ENCODE measurements around the gene VOPP1. TPM values are rescaled to one million over a fixed set of nuclear protein-coding genes. Genes with fewer than 3 reads are reported as not detected.
"Not testable (repeated sequence)": the region's sequence is repeated elsewhere in the genome, so short reads cannot be mapped to it uniquely, and the experiment has no call there.

VOPP1 gene
- total RNA-seq, 2 donors from 2014 or later = 70.3 to 73.4 TPM

GRCh38 chr7:55515569-55516279 is 56.6 kb downstream of the VOPP1 start:
- no peak overlapping the region for H3K27ac ChIP-seq
- no peak for DNase-seq
- intact Hi-C loops (cut with DNase I) = loop anchor here (10.0 kb wide), 1 partner anchor 61 kb away; no protein-coding TSS in a partner anchor
- no peak overlapping the region for H3K4me3 ChIP-seq
- no peak for TF ChIP-seq CTCF (IDR thresholded peaks at IDR 0.05)
- no peaks in the 10 kb centered on the region for H3K27me3 ChIP-seq
- H3K4me1 ChIP-seq = no peaks in the 10 kb centered on the region
- no peaks in the 10 kb centered on the region for H3K36me3 ChIP-seq
- H3K9me3 ChIP-seq = no peaks in the 10 kb centered on the region
- H3K9ac ChIP-seq (ENCODE audit: low read depth in 2 of 2, low read length in 2 of 2) = no peak overlapping the region

- Histone ChIP-seq H3K27ac (no peak overlapping the region), H3K9me3 (no peaks in the 10 kb centered on the region), H3K9ac (ENCODE audit: low read depth in 2 of 2, low read length in 2 of 2) (no peak overlapping the region), H3K4me3 (no peak overlapping the region), H3K4me1 (no peaks in the 10 kb centered on the region), H3K36me3 (no peaks in the 10 kb centered on the region), H3K27me3 (no peaks in the 10 kb centered on the region)
- intact Hi-C loops (cut with DNase I) = loop anchor here (10.0 kb wide), 1 partner anchor 60 kb away; no protein-coding TSS in a partner anchor
- DNase-seq = no peak
- no peak for TF ChIP-seq CTCF (IDR thresholded peaks at IDR 0.05)
Observed at GRCh38 chr7:55514546-55515265, 57.6 kb downstream of the VOPP1 start.

GRCh38 chr7:55513868-55514267 is 58.4 kb downstream of the VOPP1 start:
- Histone ChIP-seq H3K9me3 (no peaks in the 10 kb centered on the region), H3K27me3 (no peaks in the 10 kb centered on the region), H3K36me3 (no peaks in the 10 kb centered on the region), H3K4me1 (no peaks in the 10 kb centered on the region), H3K27ac (no peak overlapping the region), H3K4me3 (no peak overlapping the region), H3K9ac (ENCODE audit: low read depth in 2 of 2, low read length in 2 of 2) (no peak overlapping the region)
- intact Hi-C loops (cut with DNase I) = loop anchor here (10.0 kb wide), 1 partner anchor 59 kb away; no protein-coding TSS in a partner anchor
- DNase-seq = no peak
- TF ChIP-seq CTCF (IDR thresholded peaks at IDR 0.05) = no peak

- no peak overlapping the region for H3K27ac ChIP-seq
- TF ChIP-seq CTCF (IDR thresholded peaks at IDR 0.05) = no peak
- intact Hi-C loops (cut with DNase I) = loop anchor here (10.0 kb wide), 1 partner anchor 58 kb away; no protein-coding TSS in a partner anchor
- H3K4me3 ChIP-seq = no peak overlapping the region
- DNase-seq = no peak
- H3K9ac ChIP-seq (ENCODE audit: low read depth in 2 of 2, low read length in 2 of 2) = no peak overlapping the region
- H3K4me1 ChIP-seq = no peaks in the 10 kb centered on the region
- no peaks in the 10 kb centered on the region for H3K36me3 ChIP-seq
- H3K9me3 ChIP-seq = no peaks in the 10 kb centered on the region
- no peaks in the 10 kb centered on the region for H3K27me3 ChIP-seq
Observed at GRCh38 chr7:55512635-55513191, 59.6 kb downstream of the VOPP1 start.

GRCh38 chr7:55510621-55511020 is 61.7 kb downstream of the VOPP1 start:
- Histone ChIP-seq H3K27ac (no peak overlapping the region), H3K36me3 (no peaks in the 10 kb centered on the region), H3K4me1 (no peaks in the 10 kb centered on the region), H3K27me3 (no peaks in the 10 kb centered on the region), H3K4me3 (no peak overlapping the region), H3K9ac (ENCODE audit: low read depth in 2 of 2, low read length in 2 of 2) (no peak overlapping the region), H3K9me3 (no peaks in the 10 kb centered on the region)
- TF ChIP-seq CTCF (IDR thresholded peaks at IDR 0.05) = no peak
- intact Hi-C loops (cut with DNase I) = loop anchor here (10.0 kb wide), 1 partner anchor 56 kb away; no protein-coding TSS in a partner anchor
- DNase-seq = no peak

GRCh38 chr7:55510206-55510605 is 62.1 kb downstream of the VOPP1 start:
- not testable (repeated sequence) for H3K9ac ChIP-seq (ENCODE audit: low read depth in 2 of 2, low read length in 2 of 2); DNase-seq; H3K27ac ChIP-seq; H3K4me1 ChIP-seq; H3K27me3 ChIP-seq; H3K4me3 ChIP-seq; H3K9me3 ChIP-seq; H3K36me3 ChIP-seq
- intact Hi-C loops (cut with DNase I) = loop anchor here (10.0 kb wide), 1 partner anchor 55 kb away; no protein-coding TSS in a partner anchor
